Sigmoid colon (tissue), 4 donors: ENCODE results near the gene CYB5R3.

Source experiments
- CTCF ChIP-seq, 4 experiments: fragments of 450-650 bp in 3 of 4; fragments of 200-600 bp in 1 of 4; IDR thresholded peaks; one replicate each; pipeline ENCODE4 v1.5.1; 2016 to 2019; ENCODE audit warnings: antibody characterized with exemption in 4 of 4, mild to moderate bottlenecking in 3 of 4, moderate library complexity in 2 of 4
- EP300 ChIP-seq, 4 donors: sonication (generic); formaldehyde crosslinking; IDR thresholded peaks; one replicate each; pipeline ENCODE4 v1.6.1; 2017; ENCODE audit warnings: antibody characterized with exemption in 4 of 4
- POLR2A ChIP-seq, 2 donors: fragments of 450-650 bp; IDR thresholded peaks; one replicate each; pipeline ENCODE4 v1.6.1; 2016; ENCODE audit warnings: antibody characterized with exemption in 2 of 2, mild to moderate bottlenecking in 2 of 2, moderate library complexity in 2 of 2
- POLR2AphosphoS5 ChIP-seq, 4 donors: sonication (generic); formaldehyde crosslinking; IDR thresholded peaks; one replicate each; pipeline ENCODE4 v1.6.1; 2017; ENCODE audit warnings: antibody characterized with exemption in 4 of 4

DNA sequence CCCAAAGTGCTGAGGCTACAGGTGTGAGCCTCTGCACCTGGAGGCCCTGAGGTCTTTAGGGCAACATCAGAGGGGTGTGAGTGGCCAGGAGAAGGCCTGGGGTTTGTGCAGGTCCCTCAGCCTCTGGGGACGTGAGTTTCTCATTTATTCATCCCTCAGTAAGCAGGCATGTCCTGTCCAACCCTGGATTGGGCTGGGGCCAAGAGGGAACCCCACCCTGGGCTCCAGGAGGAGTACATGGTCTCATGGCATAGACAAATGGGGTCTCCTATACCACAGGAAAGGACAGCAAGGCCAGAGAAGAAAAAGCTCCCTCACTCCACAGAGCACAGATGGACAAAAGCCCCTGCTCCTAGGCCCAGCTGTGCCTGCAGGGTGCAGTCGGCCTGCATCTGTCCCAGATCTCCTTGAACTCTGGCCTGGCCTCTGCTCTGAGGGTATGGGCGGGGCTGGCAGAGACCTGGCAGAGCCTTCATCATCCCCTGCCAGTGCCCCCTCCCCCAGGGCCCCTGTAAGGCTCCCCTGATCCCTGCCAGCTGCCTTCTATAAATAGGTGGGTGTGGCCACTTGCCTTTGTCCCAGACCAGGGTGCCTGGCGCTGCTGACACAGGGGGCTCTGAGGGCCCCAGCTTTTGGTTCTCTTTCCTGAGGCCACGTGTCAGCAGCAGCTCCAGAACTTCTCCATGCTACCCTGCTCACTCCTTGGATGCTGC is 36.9 kb upstream of the CYB5R3 start:
- TF ChIP-seq CTCF (IDR thresholded peaks at IDR 0.05) (no peak), POLR2A (IDR thresholded peaks at IDR 0.05) (no peak), POLR2AphosphoS5 (IDR thresholded peaks at IDR 0.05) (peak in 1 of 4 donors; percentile 22), EP300 (IDR thresholded peaks at IDR 0.05) (no peak)
